Thoracic aorta (tissue), 2 donors: Measurements from ENCODE around the gene KHK. TPM values are rescaled to one million over a fixed set of nuclear protein-coding genes. Genes with fewer than 3 reads are reported as not detected.
"Not testable (repeated sequence)": the region's sequence is repeated elsewhere in the genome, so short reads cannot be mapped to it uniquely, and the experiment has no call there.

Source experiments
- ATAC-seq: fragments of 150-250 bp; one replicate; pipeline ENCODE4 v1.8.0; 2017; ENCODE audit warnings: low read depth; ENCODE audit not compliant: insufficient number of reproducible peaks, low FRiP score
- DNase-seq: peaks from one replicate; pipeline ENCODE4 v3.0.0-alpha.2; 2020; ENCODE audit warnings: low spot score
- H3K27ac ChIP-seq, 2 donors: fragments of 200-600 bp; sonication (generic); 1 replicate in 1 of 2; 2 replicates in 1 of 2; pipeline ENCODE4 v1.5.1; 2016; ENCODE audit warnings: mild to moderate bottlenecking in 2 of 2, moderate library complexity in 2 of 2
- H3K27me3 ChIP-seq: fragments of 200-600 bp; sonication (generic); replicated peaks from 2 replicates; pipeline ENCODE4 v1.6.0; 2016; ENCODE audit warnings: mild to moderate bottlenecking; ENCODE audit not compliant: insufficient read depth
- H3K36me3 ChIP-seq: fragments of 200-600 bp; sonication (generic); one replicate; pipeline ENCODE4 v1.5.1; 2016
- H3K4me1 ChIP-seq, 2 donors: fragments of 200-600 bp; sonication (generic); 1 replicate in 1 of 2; 2 replicates in 1 of 2; pipeline versions ENCODE4 v1.5.1 to v1.6.0; 2016; ENCODE audit warnings: low read depth in 2 of 2, mild to moderate bottlenecking in 1 of 2; ENCODE audit not compliant: control insufficient read depth in 1 of 2
- H3K4me3 ChIP-seq: fragments of 200-600 bp; sonication (generic); 2 replicates; pipeline ENCODE4 v1.5.1; 2016; ENCODE audit warnings: mild to moderate bottlenecking
- H3K9me3 ChIP-seq: fragments of 200-600 bp; sonication (generic); 2 replicates; pipeline ENCODE4 v1.5.1; 2016
- total RNA-seq, 2 donors: library from RNA; depleted of rRNA; stranded (reverse); fragments of >200 nt; gene quantifications; one replicate each; pipeline versions ENCODE4 v1.1.0 to v1.2.3, GENCODE V29; 2016
- TF ChIP-seq, protein P1 (sequence below): fragments of 200-600 bp; sonication (generic); IDR thresholded peaks from one replicate; pipeline ENCODE4 v1.5.1; 2019; ENCODE audit warnings: antibody characterized with exemption

The KHK gene
- total RNA-seq, 2 donors from 2014 or later: 1.5 to 2.6 TPM

DNA sequence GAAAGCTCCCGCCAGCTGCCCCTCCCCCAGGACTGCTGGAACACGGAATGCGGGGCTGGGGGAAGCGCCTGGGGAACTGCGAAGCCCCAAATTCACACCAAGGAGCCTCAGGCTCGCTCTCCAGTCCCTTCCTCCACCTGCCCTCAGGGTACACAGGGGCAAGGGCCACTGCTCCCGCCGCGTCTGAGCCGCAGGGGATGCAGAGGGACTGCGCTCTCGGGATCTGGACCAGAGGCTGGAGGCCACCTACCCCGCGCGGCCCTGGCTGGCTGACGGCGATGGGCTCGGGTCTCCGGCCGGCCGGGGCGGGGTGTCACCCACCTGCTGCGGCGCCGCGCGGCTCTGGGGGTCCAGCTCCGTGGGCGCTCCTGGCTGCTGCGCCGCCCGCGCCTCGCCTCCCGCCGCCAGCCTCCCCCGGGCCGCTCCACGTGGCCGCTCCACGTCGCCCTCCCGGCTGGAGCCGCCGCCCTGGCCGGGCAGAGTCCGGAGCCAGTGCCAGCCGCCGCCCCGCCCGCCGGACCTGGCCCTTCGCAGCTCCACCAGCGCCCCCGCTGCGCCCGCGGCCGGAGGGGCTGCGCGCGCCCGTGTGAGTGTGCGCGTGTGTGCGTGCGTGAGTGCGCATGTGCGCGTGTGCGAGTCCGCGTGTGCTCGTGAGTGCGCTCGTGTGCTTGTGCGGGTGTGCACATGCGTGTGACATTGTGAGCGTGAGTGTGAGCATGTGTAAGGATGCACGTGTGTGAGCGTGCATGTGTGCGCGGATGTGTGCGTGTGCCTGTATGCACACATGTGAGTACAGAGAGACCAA lies 32.2 kb downstream of the KHK start, which contains the start of gene CGREF1:
Gene CGREF1, minus strand, starts transcription at position 604 of the 805 bp plus-strand sequence. CDS start 14,762 bp downstream, outside the sequence.
- DNase-seq (no peak), ATAC-seq (no peak)

DNA sequence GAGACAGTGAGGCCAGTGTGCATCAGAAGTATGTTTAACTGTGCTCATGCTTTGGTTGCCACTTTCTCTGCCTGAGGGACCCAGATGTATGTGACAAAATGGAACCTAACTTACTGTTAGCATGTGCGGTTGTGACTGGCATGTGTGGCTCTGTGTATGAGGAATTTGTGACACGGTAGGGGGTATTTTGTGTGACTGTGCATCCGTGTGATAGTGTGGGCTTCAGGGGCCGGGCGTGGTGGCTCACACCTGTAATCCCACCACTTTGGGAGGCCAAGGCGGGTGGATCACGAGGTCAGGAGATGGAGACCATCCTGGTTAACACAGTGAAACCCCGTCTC lies 32.7 kb downstream of the KHK start:
- peaks cover 9 to 15% of the 10 kb centered on the region in 2 donors for H3K4me1 ChIP-seq
- DNase-seq, H3K27ac ChIP-seq, H3K9me3 ChIP-seq, H3K36me3 ChIP-seq, H3K27me3 ChIP-seq, ATAC-seq: not testable (repeated sequence)
- peak overlapping the region; percentile 68 for H3K4me3 ChIP-seq

More for the DNA sequence above, 32.2 kb downstream of the KHK start, which contains the start of gene CGREF1:
- peak within 1 kb of the TSS; percentile 68 for H3K4me3 ChIP-seq
- peaks cover 9 to 15% of the 10 kb centered on the region in 2 donors for H3K4me1 ChIP-seq
- TF ChIP-seq, protein P1, sequence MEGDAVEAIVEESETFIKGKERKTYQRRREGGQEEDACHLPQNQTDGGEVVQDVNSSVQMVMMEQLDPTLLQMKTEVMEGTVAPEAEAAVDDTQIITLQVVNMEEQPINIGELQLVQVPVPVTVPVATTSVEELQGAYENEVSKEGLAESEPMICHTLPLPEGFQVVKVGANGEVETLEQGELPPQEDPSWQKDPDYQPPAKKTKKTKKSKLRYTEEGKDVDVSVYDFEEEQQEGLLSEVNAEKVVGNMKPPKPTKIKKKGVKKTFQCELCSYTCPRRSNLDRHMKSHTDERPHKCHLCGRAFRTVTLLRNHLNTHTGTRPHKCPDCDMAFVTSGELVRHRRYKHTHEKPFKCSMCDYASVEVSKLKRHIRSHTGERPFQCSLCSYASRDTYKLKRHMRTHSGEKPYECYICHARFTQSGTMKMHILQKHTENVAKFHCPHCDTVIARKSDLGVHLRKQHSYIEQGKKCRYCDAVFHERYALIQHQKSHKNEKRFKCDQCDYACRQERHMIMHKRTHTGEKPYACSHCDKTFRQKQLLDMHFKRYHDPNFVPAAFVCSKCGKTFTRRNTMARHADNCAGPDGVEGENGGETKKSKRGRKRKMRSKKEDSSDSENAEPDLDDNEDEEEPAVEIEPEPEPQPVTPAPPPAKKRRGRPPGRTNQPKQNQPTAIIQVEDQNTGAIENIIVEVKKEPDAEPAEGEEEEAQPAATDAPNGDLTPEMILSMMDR: no peak
- no peak within 1 kb of the TSS for H3K27ac ChIP-seq
- H3K36me3 ChIP-seq: no peaks in the 10 kb centered on the region
- no peaks in the 10 kb centered on the region for H3K27me3 ChIP-seq
- no peaks in the 10 kb centered on the region for H3K9me3 ChIP-seq

DNA sequence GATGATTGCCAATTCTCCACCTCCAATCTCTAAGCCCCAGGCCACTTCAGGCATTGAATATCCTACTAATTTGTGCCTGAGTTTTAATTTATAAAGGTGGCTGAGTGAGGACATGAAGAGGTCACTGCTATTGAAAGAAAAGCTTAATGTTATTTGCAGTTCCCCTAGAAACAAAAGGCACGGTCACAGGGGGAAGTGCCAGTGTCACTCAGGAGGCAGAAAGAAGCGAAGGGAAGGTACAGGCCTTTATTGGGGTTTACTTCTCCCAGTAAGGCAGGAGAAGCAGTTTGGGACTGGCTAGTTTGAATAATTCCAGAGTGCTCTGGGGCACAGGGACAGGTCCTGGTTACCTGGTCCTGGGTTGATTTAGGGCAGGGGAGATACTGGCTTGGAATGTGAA lies 35.3 kb downstream of the KHK start:
- no peaks in the 10 kb centered on the region for H3K9me3 ChIP-seq
- H3K4me1 ChIP-seq: peaks cover 9 to 15% of the 10 kb centered on the region in 2 donors
- H3K27me3 ChIP-seq: no peaks in the 10 kb centered on the region
- ATAC-seq (no peak), DNase-seq (no peak)
- no peaks in the 10 kb centered on the region for H3K36me3 ChIP-seq
- no peak overlapping the region for H3K4me3 ChIP-seq
- no peak overlapping the region for H3K27ac ChIP-seq
- TF ChIP-seq, protein P1: no peak

DNA sequence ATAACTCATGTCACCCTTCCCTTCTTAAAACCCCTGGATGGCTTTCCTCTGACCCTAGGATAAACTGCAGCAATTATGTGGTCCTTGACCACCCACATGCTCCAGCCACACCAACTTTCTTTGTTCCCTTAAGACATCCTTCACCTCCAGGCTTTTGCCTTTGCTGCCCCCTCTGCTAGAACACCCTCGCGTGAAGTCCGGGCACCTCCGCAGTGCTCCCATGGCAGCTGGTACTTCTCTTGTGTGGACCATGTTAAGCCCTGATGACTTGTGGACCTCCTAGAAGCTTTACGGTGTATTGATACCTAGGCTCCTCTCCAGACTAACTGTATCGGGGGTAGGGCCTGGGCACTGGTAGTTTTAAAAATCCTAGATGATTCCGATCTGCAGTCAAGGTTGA lies 36.2 kb downstream of the KHK start:
- TF ChIP-seq, protein P1: no peak
- ATAC-seq (no peak), DNase-seq (no peak)
- Histone ChIP-seq H3K4me1 (peaks cover 9 to 15% of the 10 kb centered on the region in 2 donors), H3K27me3 (no peaks in the 10 kb centered on the region), H3K36me3 (no peaks in the 10 kb centered on the region), H3K27ac (no peak overlapping the region), H3K4me3 (peak overlapping the region; percentile 87), H3K9me3 (no peaks in the 10 kb centered on the region)

DNA sequence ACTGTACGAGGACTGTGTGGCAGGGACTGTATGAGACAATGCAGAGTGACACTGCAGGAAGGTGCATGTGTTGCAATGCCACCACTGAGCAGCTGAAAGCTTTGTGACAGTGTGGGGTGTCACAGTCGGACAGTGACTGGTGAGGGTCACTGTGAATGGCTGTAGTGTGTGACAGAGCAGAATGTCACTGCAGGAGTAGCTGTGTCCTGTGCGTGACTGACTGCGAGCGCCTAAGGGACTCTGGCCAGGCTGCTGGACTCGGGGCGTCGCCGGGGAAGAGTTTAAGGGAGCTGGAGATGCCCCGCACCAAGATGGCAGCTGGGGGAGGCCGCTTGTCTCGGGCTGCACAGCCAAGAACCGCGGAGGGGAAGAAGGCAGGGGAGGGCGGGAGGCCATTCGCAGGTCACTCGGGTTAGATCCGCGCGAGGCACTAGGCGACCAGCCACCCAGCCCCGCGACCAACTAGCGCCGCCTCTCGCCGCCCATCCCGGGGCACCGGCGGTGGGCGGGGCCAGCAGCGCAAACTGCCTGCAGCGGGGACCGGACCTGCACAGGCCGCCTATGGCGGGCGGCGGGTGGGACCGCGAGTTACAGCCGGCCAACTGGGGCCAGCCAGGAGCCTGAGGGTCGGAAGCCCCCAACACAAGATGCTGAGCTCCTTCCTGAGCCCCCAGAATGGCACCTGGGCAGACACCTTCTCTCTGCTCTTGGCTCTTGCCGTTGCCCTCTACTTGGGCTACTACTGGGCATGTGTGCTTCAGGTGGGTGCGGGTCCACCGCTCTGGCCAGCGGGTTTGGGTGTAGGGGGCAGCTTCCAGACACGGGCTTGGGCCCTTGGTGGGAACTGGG lies 37.0 kb downstream of the KHK start, which contains the start of gene ABHD1:
Gene ABHD1, plus strand, starts transcription at position 514 of the 849 bp plus-strand sequence. Its CDS starts 134 bp downstream, at position 648.
- no peaks in the 10 kb centered on the region for H3K36me3 ChIP-seq
- ATAC-seq (no peak), DNase-seq (no peak)
- H3K9me3 ChIP-seq: no peaks in the 10 kb centered on the region
- no peaks in the 10 kb centered on the region for H3K27me3 ChIP-seq
- H3K27ac ChIP-seq: peak within 1 kb of the TSS in 1 of 2 donors; percentile 12
- H3K4me1 ChIP-seq: peaks cover 4 to 8% of the 10 kb centered on the region in 2 donors
- H3K4me3 ChIP-seq: peak within 1 kb of the TSS; percentile 87
- TF ChIP-seq, protein P1: no peak
